ENCODE measurements around the gene CTAGE6.
"Not testable (repeated sequence)": the region's sequence is repeated elsewhere in the genome, so short reads cannot be mapped to it uniquely, and the experiment has no call there.

GRCh38 chr7:143757596-143757995 is at the start of gene CTAGE6:
- not testable (repeated sequence) for TF ChIP-seq EZH2 (optimal IDR thresholded peaks at IDR 0.05; ENCODE audit: low read depth, low read length); CTCF (IDR thresholded peaks at IDR 0.05; ENCODE audit: low read length); EZH2phosphoT487 (IDR thresholded peaks at IDR 0.05; ENCODE audit: low read length)

All from MM.1S (cell line).